Omental fat pad (tissue), 4 donors: ENCODE data around the gene TAOK2. TPM values are rescaled to one million over a fixed set of nuclear protein-coding genes. Genes with fewer than 3 reads are reported as not detected.

Source experiments
- ATAC-seq: fragments of 150-250 bp; one replicate; pipeline ENCODE4 v1.9.1; 2016; ENCODE audit warnings: mild to moderate bottlenecking, moderate library complexity; ENCODE audit not compliant: low FRiP score
- DNase-seq: peaks from one replicate; pipeline ENCODE4 v3.0.0-alpha.2; 2019; ENCODE audit warnings: low spot score
- CTCF ChIP-seq, 3 donors: fragments of 450-650 bp; IDR thresholded peaks; one replicate each; pipeline ENCODE4 v1.5.1; 2016 to 2017; ENCODE audit warnings: antibody characterized with exemption in 3 of 3, mild to moderate bottlenecking in 3 of 3, moderate library complexity in 2 of 3
- total RNA-seq, 4 donors: library from RNA; depleted of rRNA; stranded (reverse); fragments of >200 nt; gene quantifications; one replicate each; pipeline ENCODE4 v1.1.0, GENCODE V29; 2016

TAOK2 gene
- total RNA-seq, 4 donors from 2014 or later = 25.1 to 90.0 (median 43.2) TPM

GRCh38 chr16:29940656-29941055 is 33.0 kb upstream of the TAOK2 start:
- no peak for ATAC-seq
- TF ChIP-seq CTCF (IDR thresholded peaks at IDR 0.05) = no peak
- DNase-seq = no peak

GRCh38 chr16:29943846-29944799 is 29.5 kb upstream of the TAOK2 start:
- DNase-seq (peak; percentile 23), ATAC-seq (peak; percentile 100)
- peak in 1 of 3 donors; percentile 6 for TF ChIP-seq CTCF (IDR thresholded peaks at IDR 0.05)

- DNase-seq (no peak), ATAC-seq (no peak)
- TF ChIP-seq CTCF (IDR thresholded peaks at IDR 0.05) = no peak
Observed at GRCh38 chr16:29947897-29948296, 25.8 kb upstream of the TAOK2 start.

GRCh38 chr16:29950806-29951461 is 22.7 kb upstream of the TAOK2 start:
- no peak for ATAC-seq
- DNase-seq = no peak
- no peak for TF ChIP-seq CTCF (IDR thresholded peaks at IDR 0.05)

GRCh38 chr16:29951625-29952365 is 21.9 kb upstream of the TAOK2 start:
- no peak for TF ChIP-seq CTCF (IDR thresholded peaks at IDR 0.05)
- ATAC-seq = no peak
- no peak for DNase-seq

GRCh38 chr16:29958756-29959155 is 14.9 kb upstream of the TAOK2 start:
- no peak for TF ChIP-seq CTCF (IDR thresholded peaks at IDR 0.05)
- no peak for DNase-seq

More at GRCh38 chr16:29958756-29959155, 14.9 kb upstream of the TAOK2 start:
- ATAC-seq = no peak
